SU-DHL-6 (cell line): ENCODE results near the gene MCF2L2.

Experiments
- CTCF ChIP-seq: fragments of 200-600 bp; sonication (generic); IDR thresholded peaks from one replicate; pipeline ENCODE4 v1.5.1; 2017; ENCODE audit warnings: antibody characterized with exemption, mild to moderate bottlenecking, low read length, moderate library complexity; ENCODE audit not compliant: insufficient read depth, poor library complexity, severe bottlenecking
- EZH2phosphoT487 ChIP-seq: fragments of 200-600 bp; sonication (generic), shearing (Covaris generic); conservative IDR thresholded peaks from 2 replicates; pipeline ENCODE4 v1.6.1; 2018; ENCODE audit warnings: mild to moderate bottlenecking, antibody characterized with exemption, low read length, moderate library complexity, mixed read lengths

GRCh38 chr3:183142199-183142598 lies 286.2 kb downstream of the MCF2L2 start:
- no peak for TF ChIP-seq CTCF
- no peak for TF ChIP-seq EZH2phosphoT487
